Neural cell (in vitro differentiated cells): Measurements from ENCODE around the gene MACROH2A1. TPM values are rescaled to one million over a fixed set of nuclear protein-coding genes. Genes with fewer than 3 reads are reported as not detected.

Experiments used
- H2AFZ ChIP-seq: fragments of 200-600, 300-800 bp; sonication (generic), shearing (Covaris generic); 2 replicates; pipeline ENCODE4 v1.6.0; 2014; ENCODE audit warnings: low read depth, mild to moderate bottlenecking, antibody characterized with exemption, low read length, moderate library complexity
- H3F3A ChIP-seq: fragments of 200-600 bp; shearing (Covaris generic); 2 replicates; pipeline ENCODE4 v1.6.1; 2016; ENCODE audit warnings: mild to moderate bottlenecking, moderate library complexity, mixed read lengths, antibody characterized with exemption, low read length; ENCODE audit not compliant: insufficient read depth, poor library complexity, severe bottlenecking
- H3K27ac ChIP-seq: fragments of 200-600, 300-800 bp; sonication (generic), shearing (Covaris generic); 2 replicates; pipeline ENCODE4 v1.5.1; 2014; ENCODE audit warnings: mild to moderate bottlenecking, low read length, moderate library complexity
- H3K27me3 ChIP-seq: fragments of 300-800, 200-600 bp; sonication (generic), shearing (Covaris generic); 2 replicates; pipeline ENCODE4 v1.6.0; 2014; ENCODE audit warnings: mild to moderate bottlenecking, low read depth, low read length, moderate library complexity; ENCODE audit not compliant: insufficient read depth
- H3K36me3 ChIP-seq: fragments of 300-800, 200-600 bp; sonication (generic), shearing (Covaris generic); 2 replicates; pipeline ENCODE4 v1.5.1; 2014; ENCODE audit warnings: mild to moderate bottlenecking, antibody characterized with exemption, low read length, moderate library complexity; ENCODE audit not compliant: insufficient read depth
- H3K4me2 ChIP-seq: fragments of 300-800, 200-600 bp; sonication (generic), shearing (Covaris generic); 2 replicates; pipeline ENCODE4 v1.6.0; 2014; ENCODE audit warnings: mild to moderate bottlenecking, low read length
- H3K4me3 ChIP-seq: fragments of 300-800, 200-600 bp; sonication (generic), shearing (Covaris generic); 2 replicates; pipeline ENCODE4 v1.5.1; 2014; ENCODE audit warnings: mild to moderate bottlenecking, low read length, moderate library complexity
- H3K79me2 ChIP-seq: fragments of 200-600 bp; shearing (Covaris generic); replicated peaks from 2 replicates; pipeline ENCODE4 v1.6.0; 2014; ENCODE audit warnings: mild to moderate bottlenecking, low read length, moderate library complexity; ENCODE audit not compliant: insufficient read depth
- H3K9ac ChIP-seq: fragments of 300-800, 200-600 bp; sonication (generic), shearing (Covaris generic); 2 replicates; pipeline ENCODE4 v1.6.1; 2016; ENCODE audit warnings: mild to moderate bottlenecking, low read length, mixed read lengths
- H3K9me2 ChIP-seq: fragments of 200-600 bp; shearing (Covaris generic); 2 replicates; pipeline ENCODE4 v1.6.1; 2016; ENCODE audit warnings: mild to moderate bottlenecking, low read length, mixed read lengths; ENCODE audit not compliant: insufficient read depth
- H3K9me3 ChIP-seq: fragments of 200-600, 300-800 bp; sonication (generic), shearing (Covaris generic); 2 replicates; pipeline ENCODE4 v1.6.1; 2016; ENCODE audit warnings: mild to moderate bottlenecking, mixed run types, low read length, moderate library complexity, mixed read lengths
- H4K20me1 ChIP-seq: fragments of 200-600 bp; shearing (Covaris generic); 2 replicates; pipeline ENCODE4 v1.6.1; 2016; ENCODE audit warnings: mild to moderate bottlenecking, mixed run types; ENCODE audit not compliant: insufficient read depth
- EP300 ChIP-seq: fragments of 450-650 bp; conservative IDR thresholded peaks from 2 replicates; pipeline ENCODE4 v1.6.1; 2014; ENCODE audit warnings: antibody characterized with exemption, mild to moderate bottlenecking, moderate library complexity; ENCODE audit not compliant: poor library complexity, severe bottlenecking
- EZH2 ChIP-seq: fragments of 200-600, 300-800 bp; shearing (Covaris generic), sonication (generic); IDR thresholded peaks from 2 replicates; pipeline ENCODE4 v1.6.1; 2014; ENCODE audit warnings: antibody characterized with exemption, low read length, borderline replicate concordance, mild to moderate bottlenecking; ENCODE audit not compliant: insufficient read depth, poor library complexity, severe bottlenecking
- MXI1 ChIP-seq: fragments of 450-650 bp; conservative IDR thresholded peaks from 2 replicates; pipeline ENCODE4 v1.6.1; 2014; ENCODE audit warnings: antibody characterized with exemption, mild to moderate bottlenecking; ENCODE audit not compliant: poor library complexity, severe bottlenecking
- POLR2AphosphoS5 ChIP-seq: IDR thresholded peaks from 2 replicates; pipeline ENCODE4 v1.6.1; 2012
- RAD21 ChIP-seq: fragments of 450-650 bp; conservative IDR thresholded peaks from 2 replicates; pipeline ENCODE4 v1.6.1; 2014; ENCODE audit warnings: antibody characterized with exemption, mild to moderate bottlenecking, moderate library complexity
- REST ChIP-seq: IDR thresholded peaks from 2 replicates; pipeline ENCODE4 v1.6.1; 2012; ENCODE audit warnings: borderline replicate concordance
- SMC3 ChIP-seq: fragments of 450-650 bp; conservative IDR thresholded peaks from 2 replicates; pipeline ENCODE4 v1.6.1; 2014; ENCODE audit warnings: antibody characterized with exemption, mild to moderate bottlenecking, moderate library complexity; ENCODE audit not compliant: poor library complexity
- TAF1 ChIP-seq: IDR thresholded peaks from 2 replicates; pipeline ENCODE4 v1.6.1; 2012; ENCODE audit warnings: low read depth
- polyA plus RNA-seq: library from polyadenylated mRNA; depleted of rRNA; stranded (reverse); fragments of >200 nt; gene quantifications from 2 replicates; pipeline ENCODE4 v1.2.3, GENCODE V29; 2014
- TF ChIP-seq, protein P1 (sequence below): fragments of 450-650 bp; IDR thresholded peaks from 2 replicates; pipeline ENCODE4 v1.5.1; 2014; ENCODE audit warnings: antibody characterized with exemption, mild to moderate bottlenecking, moderate library complexity; ENCODE audit not compliant: poor library complexity, severe bottlenecking

MACROH2A1 gene
- polyA plus RNA-seq, 1 donor from 2014 or later: 351 TPM

- no peak overlapping the region for H3K27ac ChIP-seq
- TF ChIP-seq MXI1 (no peak), POLR2AphosphoS5 (no peak), REST (no peak), EP300 (no peak), TAF1 (no peak), RAD21 (no peak), SMC3 (no peak)
- TF ChIP-seq, protein P1, sequence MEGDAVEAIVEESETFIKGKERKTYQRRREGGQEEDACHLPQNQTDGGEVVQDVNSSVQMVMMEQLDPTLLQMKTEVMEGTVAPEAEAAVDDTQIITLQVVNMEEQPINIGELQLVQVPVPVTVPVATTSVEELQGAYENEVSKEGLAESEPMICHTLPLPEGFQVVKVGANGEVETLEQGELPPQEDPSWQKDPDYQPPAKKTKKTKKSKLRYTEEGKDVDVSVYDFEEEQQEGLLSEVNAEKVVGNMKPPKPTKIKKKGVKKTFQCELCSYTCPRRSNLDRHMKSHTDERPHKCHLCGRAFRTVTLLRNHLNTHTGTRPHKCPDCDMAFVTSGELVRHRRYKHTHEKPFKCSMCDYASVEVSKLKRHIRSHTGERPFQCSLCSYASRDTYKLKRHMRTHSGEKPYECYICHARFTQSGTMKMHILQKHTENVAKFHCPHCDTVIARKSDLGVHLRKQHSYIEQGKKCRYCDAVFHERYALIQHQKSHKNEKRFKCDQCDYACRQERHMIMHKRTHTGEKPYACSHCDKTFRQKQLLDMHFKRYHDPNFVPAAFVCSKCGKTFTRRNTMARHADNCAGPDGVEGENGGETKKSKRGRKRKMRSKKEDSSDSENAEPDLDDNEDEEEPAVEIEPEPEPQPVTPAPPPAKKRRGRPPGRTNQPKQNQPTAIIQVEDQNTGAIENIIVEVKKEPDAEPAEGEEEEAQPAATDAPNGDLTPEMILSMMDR: no peak
- no peak overlapping the region for H2AFZ ChIP-seq
- peaks cover 3% of the 10 kb centered on the region for H4K20me1 ChIP-seq
- no peaks in the 10 kb centered on the region for H3F3A ChIP-seq
- no peaks in the 10 kb centered on the region for H3K9me2 ChIP-seq
- H3K4me3 ChIP-seq: no peak overlapping the region
- H3K79me2 ChIP-seq: peaks cover 40% of the 10 kb centered on the region
- H3K27me3 ChIP-seq: no peaks in the 10 kb centered on the region
- H3K4me2 ChIP-seq: no peak overlapping the region
- no peaks in the 10 kb centered on the region for H3K9me3 ChIP-seq
- H3K9ac ChIP-seq: no peak overlapping the region
- H3K36me3 ChIP-seq: no peaks in the 10 kb centered on the region
Measured at GRCh38 chr5:135386096-135386495, 12.9 kb downstream of the MACROH2A1 start.

DNA sequence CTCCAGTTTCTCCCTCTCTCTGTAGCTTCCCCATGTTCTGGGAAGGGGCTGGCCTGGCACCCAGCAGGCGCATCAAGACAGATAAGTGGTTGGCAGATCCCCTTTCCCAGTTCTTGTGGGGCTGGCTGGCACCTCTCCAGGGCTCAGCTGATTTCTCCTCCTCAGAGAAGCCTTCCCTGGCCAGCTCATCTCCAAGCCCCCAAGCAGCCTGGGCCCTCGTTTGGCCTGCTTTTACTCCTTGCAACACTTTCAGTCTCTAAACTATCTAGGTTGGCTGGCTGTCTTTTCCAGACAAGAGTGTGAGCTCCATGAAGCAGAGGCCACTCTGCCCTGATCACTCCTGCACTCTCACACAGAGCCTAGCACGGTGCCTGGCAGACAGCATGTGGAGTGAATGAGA is 13.5 kb downstream of the MACROH2A1 start:
- H4K20me1 ChIP-seq: peaks cover 3% of the 10 kb centered on the region
- H3K4me2 ChIP-seq: no peak overlapping the region
- H3F3A ChIP-seq: no peaks in the 10 kb centered on the region
- peaks cover 35% of the 10 kb centered on the region for H3K79me2 ChIP-seq
- no peaks in the 10 kb centered on the region for H3K36me3 ChIP-seq
- H3K9me2 ChIP-seq: no peaks in the 10 kb centered on the region
- no peak overlapping the region for H2AFZ ChIP-seq
- H3K9ac ChIP-seq: no peak overlapping the region
- H3K4me3 ChIP-seq: no peak overlapping the region
- no peak for TF ChIP-seq POLR2AphosphoS5
- no peaks in the 10 kb centered on the region for H3K9me3 ChIP-seq
- no peaks in the 10 kb centered on the region for H3K27me3 ChIP-seq
- no peak overlapping the region for H3K27ac ChIP-seq

DNA sequence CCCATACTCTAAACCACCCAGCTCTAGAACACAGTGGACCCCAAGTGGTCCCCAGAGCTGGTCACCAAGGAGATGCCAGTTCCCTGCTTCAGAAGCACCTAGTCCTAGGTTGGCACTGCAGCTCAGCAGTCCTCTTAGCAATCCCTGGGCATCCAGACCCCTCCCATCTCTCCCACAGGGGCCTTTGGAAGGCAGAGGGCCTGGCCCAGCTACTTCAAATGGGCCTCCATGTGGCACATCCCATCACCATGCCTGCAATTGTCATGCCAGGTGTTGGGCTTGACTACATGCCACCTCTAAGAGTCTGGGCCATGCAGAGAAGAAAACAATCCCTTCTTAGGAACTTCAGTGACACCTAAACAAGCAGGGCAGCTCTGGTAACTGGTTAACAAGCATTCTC is 14.1 kb downstream of the MACROH2A1 start:
- H3K79me2 ChIP-seq: peaks cover 28% of the 10 kb centered on the region
- no peak overlapping the region for H3K4me3 ChIP-seq
- no peaks in the 10 kb centered on the region for H3K27me3 ChIP-seq
- TF ChIP-seq RAD21: no peak
- TF ChIP-seq EZH2: no peak
- TF ChIP-seq MXI1: no peak
- no peak for TF ChIP-seq SMC3
- TF ChIP-seq, protein P1: no peak
- no peak for TF ChIP-seq TAF1
- TF ChIP-seq POLR2AphosphoS5: no peak
- no peak for TF ChIP-seq EP300
- TF ChIP-seq REST: no peak
- no peak overlapping the region for H2AFZ ChIP-seq
- H3K9me2 ChIP-seq: no peaks in the 10 kb centered on the region
- H3F3A ChIP-seq: no peaks in the 10 kb centered on the region
- peaks cover 3% of the 10 kb centered on the region for H4K20me1 ChIP-seq
- no peaks in the 10 kb centered on the region for H3K9me3 ChIP-seq
- no peak overlapping the region for H3K27ac ChIP-seq
- no peak overlapping the region for H3K4me2 ChIP-seq
- no peak overlapping the region for H3K9ac ChIP-seq
- no peaks in the 10 kb centered on the region for H3K36me3 ChIP-seq
